SU-DHL-6 (cell line): ENCODE results near the gene NCOA6.

Experiments
- EZH2phosphoT487 ChIP-seq: fragments of 200-600 bp; sonication (generic), shearing (Covaris generic); conservative IDR thresholded peaks from 2 replicates; pipeline ENCODE4 v1.6.1; 2018; ENCODE audit warnings: mild to moderate bottlenecking, antibody characterized with exemption, low read length, moderate library complexity, mixed read lengths
- TF ChIP-seq, protein P1 (sequence below): fragments of 200-600 bp; sonication (generic); IDR thresholded peaks from one replicate; pipeline ENCODE4 v1.5.1; 2017; ENCODE audit warnings: antibody characterized with exemption, mild to moderate bottlenecking, low read length, moderate library complexity; ENCODE audit not compliant: insufficient read depth, poor library complexity, severe bottlenecking

DNA sequence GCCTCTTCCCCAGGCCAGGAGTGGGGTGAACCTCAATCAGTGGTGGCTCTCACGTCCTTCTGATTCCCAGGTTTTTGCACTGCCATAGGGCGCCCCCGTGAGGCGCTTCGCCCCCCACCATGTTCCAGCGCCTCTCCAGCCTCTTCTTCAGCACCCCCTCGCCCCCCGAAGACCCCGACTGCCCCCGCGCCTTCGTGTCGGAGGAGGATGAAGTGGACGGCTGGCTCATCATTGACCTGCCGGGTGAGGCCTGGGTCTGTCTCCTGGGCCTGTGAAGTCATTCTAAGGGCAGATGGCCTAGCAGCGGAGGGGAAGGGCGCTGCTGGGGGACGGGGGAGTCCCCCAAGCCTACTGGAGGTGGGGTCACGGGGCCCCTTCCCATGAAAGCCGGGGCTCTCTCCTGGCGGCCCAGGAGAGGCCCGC, 116.8 kb downstream of the NCOA6 start:
- TF ChIP-seq, protein P1, sequence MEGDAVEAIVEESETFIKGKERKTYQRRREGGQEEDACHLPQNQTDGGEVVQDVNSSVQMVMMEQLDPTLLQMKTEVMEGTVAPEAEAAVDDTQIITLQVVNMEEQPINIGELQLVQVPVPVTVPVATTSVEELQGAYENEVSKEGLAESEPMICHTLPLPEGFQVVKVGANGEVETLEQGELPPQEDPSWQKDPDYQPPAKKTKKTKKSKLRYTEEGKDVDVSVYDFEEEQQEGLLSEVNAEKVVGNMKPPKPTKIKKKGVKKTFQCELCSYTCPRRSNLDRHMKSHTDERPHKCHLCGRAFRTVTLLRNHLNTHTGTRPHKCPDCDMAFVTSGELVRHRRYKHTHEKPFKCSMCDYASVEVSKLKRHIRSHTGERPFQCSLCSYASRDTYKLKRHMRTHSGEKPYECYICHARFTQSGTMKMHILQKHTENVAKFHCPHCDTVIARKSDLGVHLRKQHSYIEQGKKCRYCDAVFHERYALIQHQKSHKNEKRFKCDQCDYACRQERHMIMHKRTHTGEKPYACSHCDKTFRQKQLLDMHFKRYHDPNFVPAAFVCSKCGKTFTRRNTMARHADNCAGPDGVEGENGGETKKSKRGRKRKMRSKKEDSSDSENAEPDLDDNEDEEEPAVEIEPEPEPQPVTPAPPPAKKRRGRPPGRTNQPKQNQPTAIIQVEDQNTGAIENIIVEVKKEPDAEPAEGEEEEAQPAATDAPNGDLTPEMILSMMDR = peak; percentile 88
- TF ChIP-seq EZH2phosphoT487 = no peak
